Measurements from ENCODE around the gene POLR2E.

Gene POLR2E

DNA sequence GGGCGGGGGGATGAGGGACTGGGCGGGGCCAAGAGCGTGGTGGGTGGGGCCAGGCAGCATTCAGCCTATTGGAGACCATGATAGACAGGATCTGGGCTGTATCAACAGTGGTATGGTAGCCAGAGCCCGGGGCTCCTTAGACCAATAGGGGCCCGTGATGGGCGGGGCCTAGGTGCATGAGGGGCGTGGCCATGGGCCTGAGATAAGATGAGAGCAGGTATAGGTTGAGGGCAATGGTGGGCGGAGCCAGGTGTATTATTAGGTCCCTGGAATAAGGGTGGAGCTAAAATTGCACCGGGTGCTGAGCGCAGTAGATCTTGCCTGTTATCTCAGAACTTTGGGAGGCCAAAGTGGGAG, 50.0 kb downstream of the POLR2E start:
- Histone ChIP-seq H4K20me1 (ENCODE audit: insufficient read depth, low read length, poor library complexity, severe bottlenecking) (no peaks in the 10 kb centered on the region), H3K36me3 (ENCODE audit: insufficient read depth, low read length) (no peaks in the 10 kb centered on the region), H3K4me2 (ENCODE audit: low read depth, low read length, poor library complexity, severe bottlenecking) (no peak overlapping the region), H3K9me2 (replicated peaks; ENCODE audit: low read depth, low read length) (no peaks in the 10 kb centered on the region), H3K4me3 (ENCODE audit: low read length, poor library complexity, severe bottlenecking) (no peak overlapping the region), H3K27me3 (ENCODE audit: insufficient read depth, low read length, poor library complexity, severe bottlenecking) (no peaks in the 10 kb centered on the region), H3K9me3 (ENCODE audit: insufficient read depth, low read depth, low read length) (no peaks in the 10 kb centered on the region), H3K4me1 (ENCODE audit: insufficient read depth, low read length, poor library complexity, severe bottlenecking) (peaks cover 11% of the 10 kb centered on the region), H3F3A (ENCODE audit: low read depth) (no peaks in the 10 kb centered on the region), H3K79me2 (ENCODE audit: insufficient read depth, low read length) (no peaks in the 10 kb centered on the region), H3K9ac (ENCODE audit: low read depth, low read length, poor library complexity, severe bottlenecking) (no peak overlapping the region), H2AFZ (ENCODE audit: low read length) (no peak overlapping the region)
- TF ChIP-seq EZH2phosphoT487 (IDR thresholded peaks at IDR 0.05; ENCODE audit: borderline replicate concordance), result no peak
- TF ChIP-seq, protein P1, sequence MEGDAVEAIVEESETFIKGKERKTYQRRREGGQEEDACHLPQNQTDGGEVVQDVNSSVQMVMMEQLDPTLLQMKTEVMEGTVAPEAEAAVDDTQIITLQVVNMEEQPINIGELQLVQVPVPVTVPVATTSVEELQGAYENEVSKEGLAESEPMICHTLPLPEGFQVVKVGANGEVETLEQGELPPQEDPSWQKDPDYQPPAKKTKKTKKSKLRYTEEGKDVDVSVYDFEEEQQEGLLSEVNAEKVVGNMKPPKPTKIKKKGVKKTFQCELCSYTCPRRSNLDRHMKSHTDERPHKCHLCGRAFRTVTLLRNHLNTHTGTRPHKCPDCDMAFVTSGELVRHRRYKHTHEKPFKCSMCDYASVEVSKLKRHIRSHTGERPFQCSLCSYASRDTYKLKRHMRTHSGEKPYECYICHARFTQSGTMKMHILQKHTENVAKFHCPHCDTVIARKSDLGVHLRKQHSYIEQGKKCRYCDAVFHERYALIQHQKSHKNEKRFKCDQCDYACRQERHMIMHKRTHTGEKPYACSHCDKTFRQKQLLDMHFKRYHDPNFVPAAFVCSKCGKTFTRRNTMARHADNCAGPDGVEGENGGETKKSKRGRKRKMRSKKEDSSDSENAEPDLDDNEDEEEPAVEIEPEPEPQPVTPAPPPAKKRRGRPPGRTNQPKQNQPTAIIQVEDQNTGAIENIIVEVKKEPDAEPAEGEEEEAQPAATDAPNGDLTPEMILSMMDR (conservative IDR thresholded peaks at IDR 0.05; ENCODE audit: low read length), result no peak

DNA sequence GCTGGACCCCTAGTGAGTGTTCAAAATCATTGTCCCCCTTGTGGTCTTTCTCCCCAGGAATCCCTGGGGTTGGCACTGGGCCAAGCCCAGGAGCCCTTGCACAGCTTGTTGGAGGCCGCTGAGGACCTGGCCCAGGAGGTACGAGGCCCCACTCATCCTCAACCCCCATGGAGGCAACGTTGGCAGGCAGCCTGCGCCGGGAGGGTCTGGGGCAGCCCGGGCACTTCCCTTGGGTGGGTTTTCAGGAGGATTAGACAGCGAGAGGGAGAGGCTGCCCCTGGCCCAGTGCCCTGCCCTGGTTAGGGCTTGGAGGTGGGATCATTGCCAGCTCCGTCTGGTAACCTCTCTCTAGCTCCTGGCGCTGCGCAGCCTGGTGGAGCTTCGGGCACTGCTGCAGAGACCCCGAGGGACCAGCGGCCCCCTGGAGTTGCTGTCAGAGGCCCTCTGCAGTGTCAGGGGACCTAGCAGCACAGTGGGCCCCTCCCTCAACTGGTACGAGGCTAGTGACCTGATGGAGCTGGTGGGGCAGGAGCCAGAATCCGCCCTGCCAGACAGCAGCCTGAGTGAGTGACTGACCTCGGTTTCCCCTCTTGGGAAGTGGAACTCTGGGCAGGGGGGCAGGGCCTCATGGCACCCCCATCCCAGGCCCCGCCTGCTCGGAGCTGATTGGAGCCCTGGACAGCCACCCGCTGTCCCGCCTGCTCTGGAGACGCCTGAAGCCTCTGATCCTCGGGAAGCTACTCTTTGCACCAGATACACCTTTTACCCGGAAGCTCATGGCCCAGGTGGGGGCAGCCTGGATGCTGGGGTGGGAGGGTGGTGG, 52.3 kb downstream of the POLR2E start:
- Histone ChIP-seq H3K4me1 (ENCODE audit: insufficient read depth, low read length, poor library complexity, severe bottlenecking) (peaks cover 32% of the 10 kb centered on the region), H3K4me2 (ENCODE audit: low read depth, low read length, poor library complexity, severe bottlenecking) (no peak overlapping the region), H3K4me3 (ENCODE audit: low read length, poor library complexity, severe bottlenecking) (no peak overlapping the region), H3F3A (ENCODE audit: low read depth) (peaks cover 10% of the 10 kb centered on the region), H2AFZ (ENCODE audit: low read length) (no peak overlapping the region), H3K79me2 (ENCODE audit: insufficient read depth, low read length) (no peaks in the 10 kb centered on the region), H3K9me2 (replicated peaks; ENCODE audit: low read depth, low read length) (no peaks in the 10 kb centered on the region), H4K20me1 (ENCODE audit: insufficient read depth, low read length, poor library complexity, severe bottlenecking) (peaks cover 3% of the 10 kb centered on the region), H3K27me3 (ENCODE audit: insufficient read depth, low read length, poor library complexity, severe bottlenecking) (no peaks in the 10 kb centered on the region), H3K9ac (ENCODE audit: low read depth, low read length, poor library complexity, severe bottlenecking) (no peak overlapping the region), H3K9me3 (ENCODE audit: insufficient read depth, low read depth, low read length) (no peaks in the 10 kb centered on the region), H3K36me3 (ENCODE audit: insufficient read depth, low read length) (no peaks in the 10 kb centered on the region)
- TF ChIP-seq, protein P1 (conservative IDR thresholded peaks at IDR 0.05; ENCODE audit: low read length), result no peak
- no peak for TF ChIP-seq EZH2phosphoT487 (IDR thresholded peaks at IDR 0.05; ENCODE audit: borderline replicate concordance)

DNA sequence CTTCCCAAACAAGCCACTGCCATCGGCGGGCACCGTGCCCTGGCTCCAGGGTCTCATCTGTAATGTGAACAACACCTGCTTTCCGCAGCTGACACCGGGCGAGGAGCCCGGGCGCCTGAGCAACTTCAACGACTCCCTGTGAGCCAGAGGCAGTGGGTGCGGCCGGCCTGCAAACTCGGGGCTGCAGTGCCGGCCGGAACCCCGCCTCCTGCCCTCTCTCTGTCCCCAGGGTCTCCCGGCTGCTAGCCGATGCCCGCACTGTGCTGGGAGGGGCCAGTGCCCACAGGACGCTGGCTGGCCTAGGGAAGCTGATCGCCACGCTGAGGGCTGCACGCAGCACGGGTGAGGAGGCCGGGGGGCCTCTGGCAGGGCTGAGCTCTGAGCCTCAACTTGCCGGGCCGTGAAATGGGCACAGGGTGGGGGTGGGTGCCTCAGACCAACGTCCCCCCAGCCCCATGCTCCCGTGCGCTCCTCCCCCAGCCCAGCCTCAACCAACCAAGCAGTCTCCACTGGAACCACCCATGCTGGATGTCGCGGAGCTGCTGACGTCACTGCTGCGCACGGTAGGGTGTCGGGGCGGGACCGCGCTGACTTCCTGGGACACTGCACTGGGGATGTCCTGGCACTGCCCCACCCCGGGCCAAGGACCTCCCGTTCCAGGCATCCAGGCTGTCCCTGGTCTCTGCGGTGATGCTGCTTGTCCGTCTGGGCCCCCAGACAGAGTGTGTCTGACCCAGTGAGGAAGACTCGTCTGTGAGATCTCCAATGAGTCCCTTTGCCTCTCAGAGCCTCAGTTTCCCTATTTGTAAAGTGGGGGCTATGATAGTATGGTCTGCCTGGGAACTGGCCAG, 53.1 kb downstream of the POLR2E start:
- no peak overlapping the region for H3K4me2 ChIP-seq (ENCODE audit: low read depth, low read length, poor library complexity, severe bottlenecking)
- H3K9ac ChIP-seq (ENCODE audit: low read depth, low read length, poor library complexity, severe bottlenecking), result no peak overlapping the region
- peaks cover 3% of the 10 kb centered on the region for H4K20me1 ChIP-seq (ENCODE audit: insufficient read depth, low read length, poor library complexity, severe bottlenecking)
- H3K79me2 ChIP-seq (ENCODE audit: insufficient read depth, low read length), result no peaks in the 10 kb centered on the region
- peaks cover 10% of the 10 kb centered on the region for H3F3A ChIP-seq (ENCODE audit: low read depth)
- H3K9me3 ChIP-seq (ENCODE audit: insufficient read depth, low read depth, low read length), result no peaks in the 10 kb centered on the region
- H3K4me3 ChIP-seq (ENCODE audit: low read length, poor library complexity, severe bottlenecking), result no peak overlapping the region
- no peak for TF ChIP-seq EZH2phosphoT487 (IDR thresholded peaks at IDR 0.05; ENCODE audit: borderline replicate concordance)
- TF ChIP-seq, protein P1 (conservative IDR thresholded peaks at IDR 0.05; ENCODE audit: low read length), result no peak
- H3K4me1 ChIP-seq (ENCODE audit: insufficient read depth, low read length, poor library complexity, severe bottlenecking), result peaks cover 39% of the 10 kb centered on the region
- H2AFZ ChIP-seq (ENCODE audit: low read length), result no peak overlapping the region
- no peaks in the 10 kb centered on the region; the same call in 1 of the 2 replicates for H3K36me3 ChIP-seq (ENCODE audit: insufficient read depth, low read length)
- no peaks in the 10 kb centered on the region for H3K27me3 ChIP-seq (ENCODE audit: insufficient read depth, low read length, poor library complexity, severe bottlenecking)
- no peaks in the 10 kb centered on the region for H3K9me2 ChIP-seq (replicated peaks; ENCODE audit: low read depth, low read length)

Data from Loucy (cell line).